Endothelial cell of umbilical vein (primary cell): Measurements from ENCODE around the gene COL1A1. TPM values are rescaled to one million over a fixed set of nuclear protein-coding genes. Genes with fewer than 3 reads are reported as not detected.

ENCODE experiments used
- BruUV-seq: library from RNA; stranded (reverse); fragments of 400-500 nt; replicated peaks from 2 replicates; lab custom pipeline; 2021; lab: Mats Ljungman, UMichigan
- CTCF ChIA-PET: fragments of 300-600, 350-600 bp; sonication (Branson Sonifier 250); formaldehyde crosslinking; loops from one replicate; lab custom pipeline; 2021; ENCODE audit warnings: antibody characterized with exemption, inconsistent platforms; lab: Charles Lee
- POLR2A ChIA-PET: fragments of 300-600, 350-600 bp; sonication (Branson Sonifier 250); formaldehyde crosslinking; loops from one replicate; lab custom pipeline; 2021; ENCODE audit warnings: antibody characterized with exemption, inconsistent platforms; lab: Charles Lee
- DNase-seq: peaks from one replicate; pipeline ENCODE4 v3.0.0-alpha.2; 2011; ENCODE audit warnings: low read depth, low spot score
- FAIRE-seq: peaks from 2 replicates; lab custom pipeline; 2011; peaks lifted over from hg19 to GRCh38; lab: Jason Lieb, UNC
- H2AFZ ChIP-seq: 2 replicates; pipeline ENCODE4 v1.6.0; 2012; ENCODE audit warnings: low read depth, low read length, control low read depth, inconsistent platforms
- H3K27ac ChIP-seq: 2 replicates; pipeline ENCODE4 v1.5.1; 2011; ENCODE audit warnings: low read depth, mild to moderate bottlenecking, control low read depth, low read length, moderate library complexity; ENCODE audit not compliant: insufficient read depth
- H3K27me3 ChIP-seq, 2 experiments: 2 replicates each; pipeline versions ENCODE4 v1.6.0 to v1.6.1; 2011; ENCODE audit warnings: low read length in 2 of 2, mixed read lengths in 1 of 2; ENCODE audit not compliant: control insufficient read depth in 2 of 2, insufficient read depth in 2 of 2
- H3K36me3 ChIP-seq, 2 experiments: 2 replicates in 1 of 2; 3 replicates in 1 of 2; pipeline ENCODE4 v1.5.1; 2011; ENCODE audit warnings: low read length in 2 of 2, mild to moderate bottlenecking in 1 of 2, moderate library complexity in 1 of 2; ENCODE audit not compliant: control insufficient read depth in 2 of 2, insufficient read depth in 2 of 2; ENCODE audit errors: extremely low read depth in 1 of 2
- H3K4me1 ChIP-seq: 3 replicates; pipeline ENCODE4 v1.5.1; 2011; ENCODE audit warnings: mild to moderate bottlenecking, low read length; ENCODE audit not compliant: control insufficient read depth, insufficient read depth; ENCODE audit errors: extremely low read depth
- H3K4me2 ChIP-seq: 2 replicates; pipeline ENCODE4 v1.6.1; 2011; ENCODE audit warnings: low read length, control low read depth, mixed read lengths; ENCODE audit not compliant: insufficient read depth
- H3K4me3 ChIP-seq, 3 experiments: fragments of 200-600 bp in 1 of 3; sonication (generic), shearing (Covaris generic) in 1 of 3; replicated peaks in 1 of 3; 2 replicates each; pipeline ENCODE4 v1.5.1; 2011 to 2016; ENCODE audit warnings: control low read depth in 3 of 3, low read length in 3 of 3, mild to moderate bottlenecking in 2 of 3, inconsistent platforms in 1 of 3, low read depth in 1 of 3, moderate library complexity in 1 of 3; ENCODE audit not compliant: insufficient read depth in 1 of 3
- H3K79me2 ChIP-seq: 2 replicates; pipeline ENCODE4 v1.6.0; 2012; ENCODE audit warnings: low read length, inconsistent platforms; ENCODE audit not compliant: control insufficient read depth, insufficient read depth
- H3K9ac ChIP-seq: replicated peaks from 2 replicates; pipeline ENCODE3; 2011; ENCODE audit warnings: low read length, control low read depth; ENCODE audit not compliant: insufficient read depth; ENCODE audit errors: extremely low read depth
- H3K9me1 ChIP-seq: replicated peaks from 3 replicates; pipeline ENCODE4 v1.6.0; 2011; ENCODE audit warnings: mild to moderate bottlenecking, low read length; ENCODE audit not compliant: control insufficient read depth, insufficient read depth; ENCODE audit errors: extremely low read depth
- H3K9me3 ChIP-seq: replicated peaks from 2 replicates; pipeline ENCODE4 v1.5.1; 2012; ENCODE audit warnings: low read length, inconsistent platforms; ENCODE audit not compliant: control insufficient read depth, insufficient read depth
- H4K20me1 ChIP-seq: replicated peaks from 2 replicates; pipeline ENCODE3; 2011; ENCODE audit warnings: mild to moderate bottlenecking, low read length; ENCODE audit not compliant: control insufficient read depth, insufficient read depth; ENCODE audit errors: extremely low read depth
- CTCF ChIP-seq, 2 donors: IDR thresholded peaks; 1 replicate in 1 of 2; 2 replicates in 1 of 2; pipeline ENCODE4 v1.5.1; 2011; ENCODE audit warnings: low read length in 2 of 2, mild to moderate bottlenecking in 2 of 2, moderate library complexity in 2 of 2, control low read depth in 1 of 2, inconsistent platforms in 1 of 2, low read depth in 1 of 2; ENCODE audit not compliant: insufficient read depth in 1 of 2; ENCODE audit errors: extremely low read depth in 1 of 2
- FOS ChIP-seq: IDR thresholded peaks from 2 replicates; pipeline ENCODE4 v1.6.1; 2011; ENCODE audit warnings: mild to moderate bottlenecking, low read length, moderate library complexity, borderline replicate concordance; ENCODE audit not compliant: insufficient read depth
- GATA2 ChIP-seq: IDR thresholded peaks from 2 replicates; pipeline ENCODE4 v1.7.0; 2011; ENCODE audit warnings: low read depth, mild to moderate bottlenecking, moderate library complexity, mixed read lengths, low read length; ENCODE audit not compliant: insufficient read length, insufficient read depth
- JUN ChIP-seq: IDR thresholded peaks from 2 replicates; pipeline ENCODE4 v1.6.1; 2011; ENCODE audit warnings: borderline replicate concordance, low read depth; ENCODE audit not compliant: insufficient read length, insufficient read depth
- MAX ChIP-seq: IDR thresholded peaks from 2 replicates; pipeline ENCODE4 v1.6.1; 2011; ENCODE audit not compliant: insufficient read depth, insufficient read length
- MYC ChIP-seq: IDR thresholded peaks from one replicate; pipeline ENCODE4 v1.6.1; 2011; ENCODE audit warnings: mild to moderate bottlenecking, low read depth, low read length
- POLR2A ChIP-seq: IDR thresholded peaks from 2 replicates; pipeline ENCODE4 v1.6.1; 2012; ENCODE audit warnings: low read depth, mild to moderate bottlenecking, control low read depth, low read length
- POLR2AphosphoS5 ChIP-seq: IDR thresholded peaks from 2 replicates; pipeline ENCODE4 v1.6.1; 2012; ENCODE audit warnings: low read depth, mild to moderate bottlenecking, control low read depth, low read length, moderate library complexity; ENCODE audit not compliant: insufficient read depth
- dilution Hi-C: fragments of 300-500 bp; cut with MboI; formaldehyde crosslinking; loops from one replicate; pipeline ENCODE4 v1.15.0; 2019; ENCODE audit warnings: low sequenced_read_pairs; ENCODE audit not compliant: extremely low pct_ligation_motif_present
- intact Hi-C: fragments of 100-400 bp; cut with micrococcal nuclease; formaldehyde crosslinking; loops from one replicate; pipeline ENCODE4 v1.10.0; 2022
- polyA plus RNA-seq, 4 experiments: library from polyadenylated mRNA; depleted of rRNA in 3 of 4; stranded (reverse) in 3 of 4; unstranded in 1 of 4; fragments of >200 nt; gene quantifications; 2 replicates each; pipeline versions ENCODE4 v1.2.1 to v1.2.3, GENCODE V29; 2011 to 2012; ENCODE audit warnings: missing spikeins in 1 of 4
- total RNA-seq: library from RNA; stranded (reverse); gene quantifications from 2 replicates; pipeline ENCODE4 v1.2.3, GENCODE V29; 2021

Gene COL1A1
- total and polyA plus RNA-seq, 2 donors (not counting 3 experiments of a cell fraction or from before 2014, with no cell fraction given): 0.07 TPM

DNA sequence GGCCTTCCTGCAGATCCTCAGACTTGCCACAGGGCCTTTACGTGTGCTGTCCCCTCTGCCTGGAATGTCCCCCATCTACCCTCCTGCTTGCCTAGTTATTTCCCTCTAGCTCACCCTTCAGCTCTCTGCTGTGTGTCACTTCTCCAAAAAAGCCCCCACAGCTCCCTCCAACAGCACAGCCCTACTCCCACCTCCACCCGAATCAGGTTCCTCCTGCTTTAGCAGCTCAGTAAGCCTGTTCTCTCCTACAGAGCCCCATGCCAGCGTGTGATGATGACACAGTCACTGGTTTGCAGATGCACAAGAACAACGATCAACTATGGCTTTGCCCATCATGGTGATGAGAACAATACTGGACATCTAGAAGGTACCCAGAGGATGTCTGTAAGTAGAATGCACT is 64.4 kb downstream of the COL1A1 start:
- H3K4me1 ChIP-seq: peaks cover 22% of the 10 kb centered on the region
- TF ChIP-seq MYC (no peak), JUN (no peak), MAX (no peak), POLR2A (no peak), FOS (no peak), CTCF (IDR thresholded peaks at IDR 0.05; ENCODE audit: extremely low read depth in 1 of 2, insufficient read depth in 1 of 2, low read depth in 1 of 2, low read length in 2 of 2) (no peak), GATA2 (no peak), POLR2AphosphoS5 (no peak)
- DNase-seq (no peak), FAIRE-seq (no peak)
- dilution Hi-C loops (no loop called here), intact Hi-C loops (no loop called here)
- no peaks in the 10 kb centered on the region for H3K9me1 ChIP-seq
- no peaks in the 10 kb centered on the region for H3K27me3 ChIP-seq
- peaks cover 5% of the 10 kb centered on the region for H3K79me2 ChIP-seq
- no peak overlapping the region for H3K27ac ChIP-seq
- no peak overlapping the region for H3K4me2 ChIP-seq
- no TSS peak for BruUV-seq
- H3K36me3 ChIP-seq: peaks cover 22 to 59% of the 10 kb centered on the region in 2 experiments
- ChIA-PET POLR2A (no interaction called here), CTCF (interaction anchor here (0.9 to 2.7 kb wide), 5 partner anchors 9 to 33 kb away, joined by 3 to 11 read pairs (median 3); no protein-coding TSS in a partner anchor)
- H2AFZ ChIP-seq: no peak overlapping the region
- no peaks in the 10 kb centered on the region for H4K20me1 ChIP-seq
- no peaks in the 10 kb centered on the region for H3K9me3 ChIP-seq
- H3K9ac ChIP-seq: no peak overlapping the region
- H3K4me3 ChIP-seq: no peak overlapping the region
